Smooth muscle cell (in vitro differentiated cells): ENCODE measurements around the gene CCDC106. TPM values are rescaled to one million over a fixed set of nuclear protein-coding genes. Genes with fewer than 3 reads are reported as not detected.
A peak's percentile ranks its signal among the peaks of the same experiment; 100 is the strongest.

ENCODE experiments used
- DNase-seq: peaks from one replicate; lab custom pipeline; 2025; ENCODE audit not compliant: unreplicated experiment; lab: John Stamatoyannopoulos, UW
- H2AFZ ChIP-seq: fragments of 200-600 bp; sonication (generic); 2 replicates; pipeline ENCODE4 v1.6.0; 2016; ENCODE audit warnings: antibody characterized with exemption, low read depth, mild to moderate bottlenecking
- H3F3A ChIP-seq: fragments of 200-600 bp; sonication (generic); 2 replicates; pipeline ENCODE4 v1.6.0; 2017; ENCODE audit warnings: antibody characterized with exemption, low read depth
- H3K27ac ChIP-seq: fragments of 200-600 bp; sonication (generic); 2 replicates; pipeline ENCODE4 v1.5.1; 2016; ENCODE audit warnings: low read depth, mild to moderate bottlenecking
- H3K27me3 ChIP-seq: fragments of 200-600 bp; sonication (generic); 2 replicates; pipeline ENCODE4 v1.6.1; 2016; ENCODE audit warnings: low read depth, mild to moderate bottlenecking
- H3K36me3 ChIP-seq: fragments of 200-600 bp; sonication (generic); 2 replicates; pipeline ENCODE4 v1.5.1; 2016; ENCODE audit warnings: low read depth
- H3K4me1 ChIP-seq: fragments of 200-600 bp; sonication (generic); 2 replicates; pipeline ENCODE4 v1.5.1; 2016; ENCODE audit warnings: low read depth
- H3K4me2 ChIP-seq: fragments of 200-600 bp; sonication (generic); 2 replicates; pipeline ENCODE4 v1.6.0; 2016; ENCODE audit warnings: mild to moderate bottlenecking
- H3K4me3 ChIP-seq: fragments of 200-600 bp; sonication (generic); 2 replicates; pipeline ENCODE4 v1.5.1; 2016; ENCODE audit warnings: mild to moderate bottlenecking
- H3K79me2 ChIP-seq: fragments of 200-600 bp; sonication (generic); 2 replicates; pipeline ENCODE4 v1.6.0; 2016; ENCODE audit warnings: low read depth, mild to moderate bottlenecking
- H3K9ac ChIP-seq: fragments of 200-600 bp; sonication (generic); 2 replicates; pipeline ENCODE4 v1.6.0; 2016; ENCODE audit warnings: low read depth
- H3K9me3 ChIP-seq: fragments of 200-600 bp; sonication (generic); replicated peaks from 2 replicates; pipeline ENCODE4 v1.5.1; 2016; ENCODE audit warnings: low read depth
- H4K20me1 ChIP-seq: fragments of 200-600 bp; sonication (generic); 2 replicates; pipeline ENCODE4 v1.6.0; 2016; ENCODE audit warnings: low read depth
- WGBS: methylation state at CpG from one replicate; pipeline ENCODE4 v1.1.7; 2016; ENCODE audit warnings: low lambda C conversion rate; 5-methylcytosine and 5-hydroxymethylcytosine counted together
- polyA plus RNA-seq: library from polyadenylated mRNA; unstranded; fragments of >200 nt; fragmentation: Nextera tagmentation; extraction: Ambion mirVana; gene quantifications from 2 replicates; pipeline ENCODE4 v1.2.1, GENCODE V29; 2016
- total RNA-seq: library from RNA; depleted of rRNA; stranded (reverse); fragments of >200 nt; gene quantifications from 2 replicates; pipeline ENCODE4 v1.2.3, GENCODE V29; 2014
- TF ChIP-seq, protein P1 (sequence below): fragments of 200-600 bp; sonication (generic); IDR thresholded peaks from 2 replicates; pipeline ENCODE4 v1.5.1; 2017; ENCODE audit warnings: borderline replicate concordance, mild to moderate bottlenecking, antibody characterized with exemption; ENCODE audit not compliant: insufficient read depth, poor library complexity, severe bottlenecking

CCDC106 gene
- total and polyA plus RNA-seq, 2 experiments from 2014 or later: 6.9 to 18.3 TPM

DNA sequence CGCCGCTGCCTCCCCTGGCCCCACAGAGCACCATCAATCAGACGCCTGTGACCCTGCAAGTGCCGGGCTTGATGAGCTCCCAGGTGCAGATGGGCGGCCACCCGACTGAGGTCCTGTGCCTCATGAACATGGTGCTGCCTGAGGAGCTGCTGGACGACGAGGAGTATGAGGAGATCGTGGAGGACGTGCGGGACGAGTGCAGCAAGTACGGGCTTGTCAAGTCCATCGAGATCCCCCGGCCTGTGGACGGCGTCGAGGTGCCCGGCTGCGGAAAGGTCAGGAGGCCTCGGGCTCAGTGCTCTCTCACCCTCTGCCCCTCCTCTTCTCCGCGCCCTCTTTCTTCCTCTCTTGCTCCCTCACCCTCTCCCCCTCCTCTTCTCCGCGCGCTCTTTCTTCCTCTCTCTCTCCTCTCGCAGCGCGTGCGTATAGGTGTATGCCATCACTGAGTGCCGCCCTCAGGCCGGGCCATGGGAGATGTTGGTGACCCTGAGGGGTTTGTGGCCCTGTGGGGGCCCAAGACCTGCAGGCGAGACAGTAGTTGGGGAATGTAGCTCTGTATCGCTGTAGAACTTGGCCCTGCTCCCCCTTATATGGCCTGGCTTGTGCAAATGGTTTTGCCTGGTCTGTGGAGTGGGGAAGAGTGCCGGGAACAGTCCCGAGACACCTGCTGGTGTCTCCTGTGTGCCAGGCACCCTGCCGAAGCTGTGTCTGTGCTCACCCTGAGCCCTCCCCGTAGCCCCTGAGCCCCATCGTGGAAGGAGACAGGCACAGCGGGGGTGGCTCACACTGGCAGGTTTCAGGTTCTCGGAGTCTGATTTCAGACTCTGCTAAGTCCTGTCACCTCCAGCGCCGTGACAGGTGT is 21.6 kb downstream of the CCDC106 start:
- H3K36me3 ChIP-seq: no peaks in the 10 kb centered on the region
- no peaks in the 10 kb centered on the region for H3K9me3 ChIP-seq
- peaks cover 11% of the 10 kb centered on the region for H3F3A ChIP-seq
- H3K4me1 ChIP-seq: no peaks in the 10 kb centered on the region
- no peak overlapping the region for H3K27ac ChIP-seq
- H4K20me1 ChIP-seq: peaks cover 89% of the 10 kb centered on the region
- no peak overlapping the region for H2AFZ ChIP-seq
- H3K79me2 ChIP-seq: peaks cover 83% of the 10 kb centered on the region
- H3K4me3 ChIP-seq: no peak overlapping the region
- WGBS: 92% methylated on average over 32 of the region's 43 CpGs
- no peaks in the 10 kb centered on the region for H3K27me3 ChIP-seq
- TF ChIP-seq, protein P1, sequence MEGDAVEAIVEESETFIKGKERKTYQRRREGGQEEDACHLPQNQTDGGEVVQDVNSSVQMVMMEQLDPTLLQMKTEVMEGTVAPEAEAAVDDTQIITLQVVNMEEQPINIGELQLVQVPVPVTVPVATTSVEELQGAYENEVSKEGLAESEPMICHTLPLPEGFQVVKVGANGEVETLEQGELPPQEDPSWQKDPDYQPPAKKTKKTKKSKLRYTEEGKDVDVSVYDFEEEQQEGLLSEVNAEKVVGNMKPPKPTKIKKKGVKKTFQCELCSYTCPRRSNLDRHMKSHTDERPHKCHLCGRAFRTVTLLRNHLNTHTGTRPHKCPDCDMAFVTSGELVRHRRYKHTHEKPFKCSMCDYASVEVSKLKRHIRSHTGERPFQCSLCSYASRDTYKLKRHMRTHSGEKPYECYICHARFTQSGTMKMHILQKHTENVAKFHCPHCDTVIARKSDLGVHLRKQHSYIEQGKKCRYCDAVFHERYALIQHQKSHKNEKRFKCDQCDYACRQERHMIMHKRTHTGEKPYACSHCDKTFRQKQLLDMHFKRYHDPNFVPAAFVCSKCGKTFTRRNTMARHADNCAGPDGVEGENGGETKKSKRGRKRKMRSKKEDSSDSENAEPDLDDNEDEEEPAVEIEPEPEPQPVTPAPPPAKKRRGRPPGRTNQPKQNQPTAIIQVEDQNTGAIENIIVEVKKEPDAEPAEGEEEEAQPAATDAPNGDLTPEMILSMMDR: no peak
- no peak overlapping the region for H3K9ac ChIP-seq
- no peak overlapping the region for H3K4me2 ChIP-seq
- no peak for DNase-seq

DNA sequence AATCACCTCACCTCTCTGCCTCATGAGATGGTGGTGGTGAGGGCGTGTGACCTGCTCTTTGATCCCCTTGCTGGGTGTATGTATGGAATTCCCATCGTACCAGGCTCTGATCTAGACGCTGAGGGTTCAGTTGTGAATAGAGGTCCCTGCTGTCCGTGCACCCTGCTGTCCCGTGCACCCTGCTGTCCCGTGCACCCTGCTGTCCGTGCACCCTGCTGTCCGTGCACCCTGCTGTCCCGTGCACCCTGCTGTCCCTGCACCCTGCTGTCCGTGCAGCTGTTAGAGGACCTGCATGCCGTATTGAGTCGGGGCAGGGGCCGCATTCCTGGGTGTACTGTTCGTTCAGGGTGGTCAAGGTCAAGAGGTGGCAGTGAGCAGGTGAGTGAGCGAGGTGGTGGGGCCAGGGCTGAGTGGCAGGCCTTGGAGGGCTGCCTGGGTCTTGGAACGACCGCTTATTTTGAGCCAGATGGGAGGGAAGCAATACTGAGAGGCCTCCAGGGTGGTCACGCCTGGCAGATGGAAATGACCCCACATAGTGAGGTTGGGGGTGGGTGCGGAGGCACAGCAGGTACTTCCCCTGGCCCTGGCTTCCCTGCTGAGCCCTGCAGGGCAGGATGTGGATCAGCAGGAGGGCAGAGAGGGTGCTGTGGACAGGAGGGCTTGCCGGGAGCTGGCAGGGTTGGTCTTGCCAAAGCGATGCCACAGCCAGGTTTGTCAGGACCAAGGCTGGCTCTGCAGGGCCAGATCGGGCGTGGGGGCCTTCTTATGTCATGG is 22.5 kb downstream of the CCDC106 start:
- H3K27me3 ChIP-seq: no peaks in the 10 kb centered on the region
- no peaks in the 10 kb centered on the region for H3K9me3 ChIP-seq
- H3K79me2 ChIP-seq: peaks cover 85% of the 10 kb centered on the region
- H3K36me3 ChIP-seq: no peaks in the 10 kb centered on the region
- peaks cover 11% of the 10 kb centered on the region for H3F3A ChIP-seq
- H4K20me1 ChIP-seq: peaks cover 83% of the 10 kb centered on the region
- H3K4me3 ChIP-seq: no peak overlapping the region
- H3K27ac ChIP-seq: no peak overlapping the region
- 90% methylated on average over 23 of the region's 23 CpGs for WGBS
- H2AFZ ChIP-seq: no peak overlapping the region
- no peak overlapping the region for H3K4me2 ChIP-seq
- H3K9ac ChIP-seq: no peak overlapping the region
- TF ChIP-seq, protein P1: no peak
- peak; percentile 20 for DNase-seq
- H3K4me1 ChIP-seq: no peaks in the 10 kb centered on the region

DNA sequence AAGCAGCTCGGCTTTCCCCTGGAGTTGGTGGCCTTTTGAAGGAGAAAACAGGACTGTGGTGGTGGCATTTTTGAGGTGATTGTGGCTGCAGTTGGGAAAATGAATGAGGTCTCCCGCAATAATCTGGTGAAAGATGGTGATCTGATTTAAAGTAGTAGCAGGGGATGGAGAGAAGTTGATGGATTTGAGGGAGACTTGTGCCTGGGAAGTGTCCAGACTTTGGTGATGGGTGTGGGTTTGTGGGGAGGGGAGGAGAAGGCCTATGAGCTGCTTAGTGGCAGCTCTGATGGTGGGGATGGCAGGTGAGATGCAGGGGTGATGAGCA is 23.0 kb downstream of the CCDC106 start:
- Histone ChIP-seq H3K9me3 (no peaks in the 10 kb centered on the region), H3K36me3 (no peaks in the 10 kb centered on the region), H3K9ac (no peak overlapping the region), H4K20me1 (peaks cover 78% of the 10 kb centered on the region), H3K4me3 (no peak overlapping the region), H3K79me2 (peaks cover 85% of the 10 kb centered on the region), H2AFZ (no peak overlapping the region), H3K27me3 (no peaks in the 10 kb centered on the region), H3F3A (peaks cover 11% of the 10 kb centered on the region), H3K4me1 (no peaks in the 10 kb centered on the region), H3K4me2 (no peak overlapping the region), H3K27ac (no peak overlapping the region)
- TF ChIP-seq, protein P1: no peak
- WGBS: 91% methylated on average over 2 of the region's 2 CpGs
- DNase-seq: no peak
